HK-2 (cell line): Measurements from ENCODE around the gene P3H2.
A peak's percentile ranks its signal among the peaks of the same experiment; 100 is the strongest.
"Not testable (repeated sequence)": the region's sequence is repeated elsewhere in the genome, so short reads cannot be mapped to it uniquely, and the experiment has no call there.

Experiments used
- DNase-seq: peaks from one replicate; pipeline ENCODE4 v3.0.0-alpha.2; 2018; ENCODE audit not compliant: unreplicated experiment

Gene P3H2

GRCh38 chr3:189983612-189984011 is 137.1 kb downstream of the P3H2 start:
- no peak for DNase-seq

- no peak for DNase-seq
These were observed 138.3 kb downstream of the P3H2 start for GRCh38 chr3:189982321-189982945.

- DNase-seq: peak; percentile 13
These were observed 139.0 kb downstream of the P3H2 start for GRCh38 chr3:189981668-189982067.

GRCh38 chr3:189978753-189979152 is 141.9 kb downstream of the P3H2 start:
- no peak for DNase-seq

GRCh38 chr3:189977174-189977573 is 143.5 kb downstream of the P3H2 start:
- DNase-seq: no peak

- DNase-seq: no peak
These were observed 145.2 kb downstream of the P3H2 start for GRCh38 chr3:189975391-189975990.

- DNase-seq: no peak
These were observed 146.3 kb downstream of the P3H2 start for GRCh38 chr3:189974359-189974758.

- DNase-seq: no peak
These were observed 153.3 kb downstream of the P3H2 start for GRCh38 chr3:189967254-189967865.

- no peak for DNase-seq
These were observed 153.9 kb downstream of the P3H2 start for GRCh38 chr3:189966843-189967242.

GRCh38 chr3:189964623-189965332 is 155.9 kb downstream of the P3H2 start:
- DNase-seq: no peak

GRCh38 chr3:189962466-189962865 is 158.2 kb downstream of the P3H2 start:
- DNase-seq: no peak

GRCh38 chr3:189961522-189962161 is 159.1 kb downstream of the P3H2 start:
- peak; percentile 80 for DNase-seq

- not testable (repeated sequence) for DNase-seq
These were observed 159.6 kb downstream of the P3H2 start for GRCh38 chr3:189961086-189961485.

GRCh38 chr3:189954733-189955665 is 165.7 kb downstream of the P3H2 start:
- no peak for DNase-seq

GRCh38 chr3:189953551-189953950 is 167.1 kb downstream of the P3H2 start:
- no peak for DNase-seq

- DNase-seq: no peak
These were observed 168.4 kb downstream of the P3H2 start for GRCh38 chr3:189952272-189952671.

GRCh38 chr3:189950258-189950657 is 170.4 kb downstream of the P3H2 start:
- no peak for DNase-seq

GRCh38 chr3:189949580-189949979 is 171.1 kb downstream of the P3H2 start:
- DNase-seq: no peak

- DNase-seq: no peak
These were observed 172.0 kb downstream of the P3H2 start for GRCh38 chr3:189948724-189949045.

GRCh38 chr3:189947948-189948723 is 172.6 kb downstream of the P3H2 start:
- DNase-seq: no peak
